GM12872 (cell line): ENCODE measurements around the gene YPEL5.

Source experiments
- TF ChIP-seq, protein P1 (sequence below): IDR thresholded peaks from 3 replicates; pipeline ENCODE4 v1.5.1; 2011; ENCODE audit warnings: low read depth, mild to moderate bottlenecking, low read length, moderate library complexity; ENCODE audit not compliant: insufficient read depth

The YPEL5 gene

GRCh38 chr2:30179536-30179935, 32.7 kb downstream of the YPEL5 start:
- TF ChIP-seq, protein P1, sequence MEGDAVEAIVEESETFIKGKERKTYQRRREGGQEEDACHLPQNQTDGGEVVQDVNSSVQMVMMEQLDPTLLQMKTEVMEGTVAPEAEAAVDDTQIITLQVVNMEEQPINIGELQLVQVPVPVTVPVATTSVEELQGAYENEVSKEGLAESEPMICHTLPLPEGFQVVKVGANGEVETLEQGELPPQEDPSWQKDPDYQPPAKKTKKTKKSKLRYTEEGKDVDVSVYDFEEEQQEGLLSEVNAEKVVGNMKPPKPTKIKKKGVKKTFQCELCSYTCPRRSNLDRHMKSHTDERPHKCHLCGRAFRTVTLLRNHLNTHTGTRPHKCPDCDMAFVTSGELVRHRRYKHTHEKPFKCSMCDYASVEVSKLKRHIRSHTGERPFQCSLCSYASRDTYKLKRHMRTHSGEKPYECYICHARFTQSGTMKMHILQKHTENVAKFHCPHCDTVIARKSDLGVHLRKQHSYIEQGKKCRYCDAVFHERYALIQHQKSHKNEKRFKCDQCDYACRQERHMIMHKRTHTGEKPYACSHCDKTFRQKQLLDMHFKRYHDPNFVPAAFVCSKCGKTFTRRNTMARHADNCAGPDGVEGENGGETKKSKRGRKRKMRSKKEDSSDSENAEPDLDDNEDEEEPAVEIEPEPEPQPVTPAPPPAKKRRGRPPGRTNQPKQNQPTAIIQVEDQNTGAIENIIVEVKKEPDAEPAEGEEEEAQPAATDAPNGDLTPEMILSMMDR: no peak

DNA sequence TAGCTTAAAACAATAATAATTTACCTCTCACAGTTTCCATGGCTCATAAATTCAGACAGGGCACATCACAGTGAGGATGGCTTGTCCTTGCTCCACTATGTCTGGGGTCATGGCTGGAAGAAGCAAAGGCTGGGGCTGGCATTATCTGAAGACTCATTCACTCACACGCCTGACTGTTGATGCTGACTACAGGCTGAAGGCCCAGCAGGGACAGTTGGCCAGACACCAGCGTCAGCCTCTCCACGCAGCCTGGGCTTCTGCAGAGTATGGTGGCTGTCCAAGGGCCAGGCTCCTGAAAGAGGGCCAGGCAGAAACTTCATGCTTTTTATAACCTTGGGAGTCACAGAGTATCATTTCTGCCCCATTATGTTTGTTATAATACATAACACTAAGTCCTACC, 33.4 kb downstream of the YPEL5 start:
- TF ChIP-seq, protein P1: no peak

DNA sequence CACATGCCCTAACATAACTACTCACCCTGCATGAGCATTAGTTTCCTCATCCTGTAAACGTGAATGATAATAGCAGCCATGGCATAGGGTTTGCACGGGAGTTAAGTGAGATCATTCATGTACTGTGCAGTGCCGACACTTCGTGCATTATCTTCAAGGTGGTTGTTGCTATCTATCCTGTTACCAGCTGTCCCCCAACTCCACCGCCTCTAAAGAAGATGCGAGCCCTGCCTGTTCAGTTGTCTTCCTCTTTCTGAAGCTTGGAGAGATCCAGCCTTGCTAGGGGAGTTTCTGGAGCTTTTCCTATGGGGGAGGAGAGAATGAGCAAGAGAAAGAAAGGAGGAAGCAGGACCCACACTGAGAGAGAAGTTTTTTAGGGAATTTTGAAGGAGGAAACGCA, 34.4 kb downstream of the YPEL5 start:
- TF ChIP-seq, protein P1: no peak

DNA sequence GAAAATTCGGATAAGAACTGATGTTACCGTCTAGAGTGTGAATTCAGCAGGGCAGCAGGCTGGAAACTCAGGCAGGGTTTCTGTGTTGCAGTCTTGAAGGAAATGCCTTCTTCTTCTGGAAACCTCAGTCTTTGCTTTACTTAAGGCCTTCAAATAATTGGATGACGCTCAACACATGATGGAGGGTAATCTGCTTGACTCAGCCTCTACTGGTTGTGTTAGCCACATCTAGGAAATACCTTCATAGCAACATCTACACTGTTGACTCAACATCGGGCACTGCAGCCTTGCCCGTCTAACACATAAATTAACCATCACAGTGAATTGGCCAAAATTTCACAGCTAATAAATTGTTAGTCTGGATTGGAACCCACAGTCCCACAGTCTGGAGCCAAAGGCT, 37.2 kb downstream of the YPEL5 start:
- TF ChIP-seq, protein P1: no peak

DNA sequence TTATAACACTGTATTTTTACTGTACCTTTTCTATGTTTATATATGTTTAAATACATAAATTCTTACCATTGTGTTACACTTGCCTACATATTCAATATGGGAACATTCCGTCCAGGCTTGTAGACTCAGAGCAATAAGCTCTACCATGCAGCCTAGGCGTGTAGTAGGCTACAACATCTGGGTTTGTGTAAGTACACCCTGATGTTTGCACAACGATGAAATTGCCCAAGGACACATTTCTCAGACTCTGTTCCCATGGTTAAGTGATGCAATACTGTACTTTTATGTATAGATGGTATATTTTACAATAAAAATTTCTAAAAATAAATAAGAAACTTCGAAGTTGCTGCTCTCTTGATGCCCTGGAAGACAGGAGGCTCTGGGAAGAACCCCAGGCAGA, 38.4 kb downstream of the YPEL5 start:
- TF ChIP-seq, protein P1: no peak

GRCh38 chr2:30188292-30188691, 41.5 kb downstream of the YPEL5 start:
- TF ChIP-seq, protein P1: no peak

DNA sequence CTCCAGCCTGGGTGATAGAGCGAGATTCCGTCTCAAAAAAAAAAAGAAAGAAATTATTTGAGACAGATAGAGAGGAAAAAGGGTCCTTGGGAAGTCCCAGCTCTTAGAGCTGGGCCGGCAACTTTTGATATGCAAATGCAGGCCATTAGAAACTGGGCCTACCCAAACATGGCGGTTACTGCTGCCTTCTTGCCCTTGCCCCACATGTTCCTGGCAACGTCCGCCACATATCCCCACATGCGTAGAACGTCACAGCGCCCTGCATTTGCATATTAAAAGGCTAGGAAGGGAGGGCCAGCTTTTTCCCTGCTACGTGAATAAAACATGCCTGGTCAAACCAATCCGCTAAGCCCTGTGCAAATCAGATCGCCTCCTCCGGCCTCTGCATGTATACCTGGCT, 43.8 kb downstream of the YPEL5 start:
- TF ChIP-seq, protein P1: no peak

- TF ChIP-seq, protein P1: no peak
Observed at GRCh38 chr2:30191107-30191506, 44.3 kb downstream of the YPEL5 start.
